ENCODE data around the gene BNC2. TPM values are rescaled to one million over a fixed set of nuclear protein-coding genes. Genes with fewer than 3 reads are reported as not detected.

BNC2 gene
- total and polyA plus RNA-seq, 2 experiments from 2014 or later = 13.8 to 18.5 TPM

DNA sequence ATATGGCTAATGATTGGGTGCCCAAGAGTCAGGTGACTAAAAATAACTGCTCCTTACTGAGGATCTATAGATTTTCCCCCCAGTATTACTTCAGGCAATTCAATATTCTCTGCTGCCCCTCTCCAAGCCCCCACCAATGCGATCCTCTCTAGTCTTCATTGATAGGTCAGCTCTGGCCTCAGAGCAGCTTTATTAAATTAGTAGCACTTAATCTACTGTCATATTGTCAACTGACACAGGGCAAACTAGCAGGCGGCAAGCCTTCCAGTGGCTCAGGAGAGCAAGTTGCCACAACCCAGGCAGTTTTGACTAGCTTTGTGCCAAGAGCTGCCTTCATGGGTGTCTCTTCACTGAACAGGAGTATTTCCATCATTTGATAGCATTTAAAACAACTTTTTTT is 462.9 kb downstream of the BNC2 start:
- Histone ChIP-seq H3F3A (ENCODE audit: insufficient read depth) (peaks cover 6% of the 10 kb centered on the region; the same call in 1 of the 2 replicates), H3K79me2 (ENCODE audit: insufficient read depth) (no peaks in the 10 kb centered on the region), H3K9me3 (ENCODE audit: low read depth) (no peaks in the 10 kb centered on the region), H3K27me3 (replicated peaks; ENCODE audit: insufficient read depth) (no peaks in the 10 kb centered on the region), H3K27ac (no peak overlapping the region), H3K4me2 (ENCODE audit: unreplicated experiment) (no peak overlapping the region), H3K4me3 (no peak overlapping the region), H4K20me1 (ENCODE audit: insufficient read depth) (no peaks in the 10 kb centered on the region), H3K9ac (no peak overlapping the region), H3K4me1 (ENCODE audit: insufficient read depth) (peaks cover 14% of the 10 kb centered on the region), H3K9me2 (ENCODE audit: insufficient read depth) (no peaks in the 10 kb centered on the region), H3K36me3 (ENCODE audit: low read depth) (no peaks in the 10 kb centered on the region; the same call in 1 of the 2 replicates), H2AFZ (no peak overlapping the region)
- in situ Hi-C loops (cut with MboI) = no loop called here
- DNase-seq = no peak
- TF ChIP-seq EZH2 (IDR thresholded peaks at IDR 0.05; ENCODE audit: insufficient read depth, poor library complexity, severe bottlenecking) (no peak), EZH2phosphoT487 (IDR thresholded peaks at IDR 0.05; ENCODE audit: insufficient read depth, low read depth) (no peak)
- WGBS, 2 experiments (ENCODE audit: low coverage in 1 of 2, low lambda C conversion rate in 2 of 2, missing lambda C conversion rate in 2 of 2) = 100% methylated on average over 2 of the region's 2 CpGs

DNA sequence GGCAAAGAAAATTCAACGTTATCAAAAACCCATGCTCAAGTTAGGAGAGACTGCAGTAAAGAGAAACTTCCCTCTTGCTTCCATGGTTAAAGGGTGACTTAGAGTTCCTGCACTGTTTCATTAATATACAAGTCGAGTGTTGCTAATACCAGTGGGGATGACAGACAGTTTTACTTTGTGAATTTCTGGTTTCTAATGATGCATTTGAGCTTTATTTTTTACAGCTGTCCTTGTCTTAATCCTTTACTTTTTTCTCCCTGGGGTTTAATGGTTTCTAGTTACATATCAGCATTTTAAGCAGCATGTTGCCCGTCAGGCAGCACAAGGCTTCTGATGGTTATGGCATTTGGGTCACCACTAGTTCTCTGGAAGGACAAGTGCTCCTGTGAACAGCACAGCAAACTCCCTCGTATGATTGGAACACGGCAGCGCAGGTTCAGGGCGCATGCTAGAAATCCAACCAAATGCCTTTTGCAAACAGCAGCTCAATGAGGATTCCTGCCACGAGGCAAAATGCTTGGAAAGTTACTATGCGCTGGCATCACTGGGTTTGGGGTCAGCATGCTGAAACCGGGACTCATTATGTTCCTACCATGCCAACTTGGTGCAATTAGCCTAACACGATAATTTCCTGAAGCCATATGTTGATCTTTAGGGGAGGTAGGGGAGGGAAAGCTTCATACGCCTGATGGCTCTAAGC is 463.8 kb downstream of the BNC2 start:
- no peaks in the 10 kb centered on the region; the same call in 1 of the 2 replicates for H3K36me3 ChIP-seq (ENCODE audit: low read depth)
- no peak overlapping the region for H3K9ac ChIP-seq
- DNase-seq = no peak
- H2AFZ ChIP-seq = no peak overlapping the region
- in situ Hi-C loops (cut with MboI) = no loop called here
- H3F3A ChIP-seq (ENCODE audit: insufficient read depth) = peaks cover 5% of the 10 kb centered on the region; the same call in 1 of the 2 replicates
- H4K20me1 ChIP-seq (ENCODE audit: insufficient read depth) = no peaks in the 10 kb centered on the region
- no peaks in the 10 kb centered on the region for H3K9me3 ChIP-seq (ENCODE audit: low read depth)
- WGBS, 2 experiments (ENCODE audit: low coverage in 1 of 2, low lambda C conversion rate in 2 of 2, missing lambda C conversion rate in 2 of 2) = 93% methylated on average over 12 of the region's 12 CpGs
- no peak overlapping the region for H3K4me3 ChIP-seq
- peaks cover 11% of the 10 kb centered on the region for H3K4me1 ChIP-seq (ENCODE audit: insufficient read depth)
- H3K9me2 ChIP-seq (ENCODE audit: insufficient read depth) = no peaks in the 10 kb centered on the region
- no peak overlapping the region for H3K4me2 ChIP-seq (ENCODE audit: unreplicated experiment)
- H3K27ac ChIP-seq = no peak overlapping the region
- no peaks in the 10 kb centered on the region for H3K79me2 ChIP-seq (ENCODE audit: insufficient read depth)
- no peak for TF ChIP-seq EZH2 (IDR thresholded peaks at IDR 0.05; ENCODE audit: insufficient read depth, poor library complexity, severe bottlenecking)
- no peak for TF ChIP-seq EZH2phosphoT487 (IDR thresholded peaks at IDR 0.05; ENCODE audit: insufficient read depth, low read depth)
- H3K27me3 ChIP-seq (replicated peaks; ENCODE audit: insufficient read depth) = no peaks in the 10 kb centered on the region

DNA sequence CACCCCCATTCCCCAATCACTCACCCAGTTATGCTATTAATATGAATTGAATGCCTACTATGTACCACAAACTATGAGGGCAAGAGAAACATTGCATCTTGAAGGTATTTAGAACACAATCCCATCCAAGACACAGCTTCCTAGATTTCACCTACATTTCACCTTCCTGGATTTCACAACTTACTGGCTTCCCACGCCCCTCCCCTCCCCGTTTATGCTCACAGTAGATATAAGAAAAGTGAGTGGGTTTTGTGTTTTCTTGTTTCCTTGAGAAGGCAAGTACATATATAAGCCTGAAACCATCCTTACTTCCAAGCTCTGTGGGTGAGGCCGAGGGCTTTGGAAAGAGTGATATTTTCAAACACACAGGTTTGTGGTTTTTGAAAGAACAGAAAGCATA is 465.0 kb downstream of the BNC2 start:
- Histone ChIP-seq H4K20me1 (ENCODE audit: insufficient read depth) (no peaks in the 10 kb centered on the region), H2AFZ (no peak overlapping the region)

DNA sequence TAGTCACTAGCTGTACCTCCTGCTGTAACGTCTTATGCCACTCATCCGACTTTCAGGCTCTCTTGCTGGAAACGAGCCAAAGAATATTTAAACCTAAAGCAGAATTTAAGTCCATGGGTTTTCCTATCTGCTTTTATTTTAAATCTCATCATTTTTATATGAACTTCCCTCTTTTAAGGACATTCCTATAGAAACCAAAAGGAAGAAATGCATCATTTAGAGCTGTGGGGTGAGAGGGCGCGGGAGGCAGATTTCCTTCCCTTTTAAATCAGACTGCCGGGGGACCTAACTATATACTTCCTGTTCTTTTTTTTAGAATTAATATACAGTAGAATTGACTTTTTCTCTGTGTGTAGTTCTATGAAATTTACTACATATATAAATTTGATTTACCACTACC is 468.8 kb downstream of the BNC2 start:
- Histone ChIP-seq H2AFZ (no peak overlapping the region), H4K20me1 (ENCODE audit: insufficient read depth) (no peaks in the 10 kb centered on the region), H3K4me3 (no peak overlapping the region), H3K79me2 (ENCODE audit: insufficient read depth) (no peaks in the 10 kb centered on the region), H3F3A (ENCODE audit: insufficient read depth) (no peaks in the 10 kb centered on the region), H3K9ac (no peak overlapping the region), H3K27ac (no peak overlapping the region), H3K9me3 (ENCODE audit: low read depth) (no peaks in the 10 kb centered on the region), H3K4me2 (ENCODE audit: unreplicated experiment) (no peak overlapping the region), H3K36me3 (ENCODE audit: low read depth) (no peaks in the 10 kb centered on the region; the same call in 1 of the 2 replicates), H3K4me1 (ENCODE audit: insufficient read depth) (peaks cover 9% of the 10 kb centered on the region), H3K9me2 (ENCODE audit: insufficient read depth) (no peaks in the 10 kb centered on the region), H3K27me3 (replicated peaks; ENCODE audit: insufficient read depth) (no peaks in the 10 kb centered on the region)
- TF ChIP-seq EZH2phosphoT487 (IDR thresholded peaks at IDR 0.05; ENCODE audit: insufficient read depth, low read depth) (no peak), EZH2 (IDR thresholded peaks at IDR 0.05; ENCODE audit: insufficient read depth, poor library complexity, severe bottlenecking) (no peak)
- DNase-seq = no peak
- in situ Hi-C loops (cut with MboI) = no loop called here
- WGBS, 2 experiments (ENCODE audit: low coverage in 1 of 2, low lambda C conversion rate in 2 of 2, missing lambda C conversion rate in 2 of 2) = 76 to 78% methylated on average over 6 of the region's 6 CpGs

More for the DNA sequence above, 465.0 kb downstream of the BNC2 start:
- Histone ChIP-seq H3K79me2 (ENCODE audit: insufficient read depth) (no peaks in the 10 kb centered on the region), H3K4me2 (ENCODE audit: unreplicated experiment) (no peak overlapping the region), H3K36me3 (ENCODE audit: low read depth) (no peaks in the 10 kb centered on the region; the same call in 1 of the 2 replicates), H3K9me2 (ENCODE audit: insufficient read depth) (no peaks in the 10 kb centered on the region), H3K4me1 (ENCODE audit: insufficient read depth) (peaks cover 1% of the 10 kb centered on the region), H3F3A (ENCODE audit: insufficient read depth) (no peaks in the 10 kb centered on the region), H3K9ac (no peak overlapping the region), H3K27ac (no peak overlapping the region), H3K9me3 (ENCODE audit: low read depth) (no peaks in the 10 kb centered on the region), H3K27me3 (replicated peaks; ENCODE audit: insufficient read depth) (no peaks in the 10 kb centered on the region), H3K4me3 (no peak overlapping the region)
- in situ Hi-C loops (cut with MboI) = no loop called here
- no peak for DNase-seq
- WGBS, 2 experiments (ENCODE audit: low coverage in 1 of 2, low lambda C conversion rate in 2 of 2, missing lambda C conversion rate in 2 of 2) = 60 to 62% methylated on average over 3 of the region's 3 CpGs
- TF ChIP-seq EZH2phosphoT487 (IDR thresholded peaks at IDR 0.05; ENCODE audit: insufficient read depth, low read depth) = no peak
- no peak for TF ChIP-seq EZH2 (IDR thresholded peaks at IDR 0.05; ENCODE audit: insufficient read depth, poor library complexity, severe bottlenecking)

Data from GM23248 (cell line).